Transverse colon (tissue), 4 donors: Measurements from ENCODE around the gene DDIT3. TPM values are rescaled to one million over a fixed set of nuclear protein-coding genes. Genes with fewer than 3 reads are reported as not detected.

Experiments used
- DNase-seq: peaks from one replicate; pipeline ENCODE4 v3.0.0-alpha.2; 2019
- H3K27ac ChIP-seq, 4 donors: fragments of 200-600 bp; sonication (generic); 2 replicates each; pipeline ENCODE4 v1.5.1; 2016 to 2018; ENCODE audit warnings: inconsistent platforms in 4 of 4
- H3K27me3 ChIP-seq: fragments of 200-600 bp; sonication (generic); 2 replicates; pipeline ENCODE4 v1.5.1; 2017; ENCODE audit warnings: inconsistent platforms
- H3K36me3 ChIP-seq, 4 donors: fragments of 200-600 bp; sonication (generic); 2 replicates each; pipeline ENCODE4 v1.5.1; 2017 to 2019; ENCODE audit warnings: inconsistent platforms in 4 of 4
- H3K4me1 ChIP-seq, 4 donors: fragments of 200-600 bp; sonication (generic); 2 replicates each; pipeline ENCODE4 v1.5.1; 2017 to 2020; ENCODE audit warnings: inconsistent platforms in 4 of 4
- H3K4me3 ChIP-seq, 4 donors: fragments of 200-600 bp; sonication (generic); 1 replicate in 1 of 4; 2 replicates in 3 of 4; pipeline versions ENCODE4 v1.5.1 to v1.6.1; 2017 to 2019; ENCODE audit warnings: inconsistent platforms in 4 of 4
- H3K9me3 ChIP-seq, 2 donors: fragments of 200-600 bp; sonication (generic); 2 replicates each; pipeline ENCODE4 v1.5.1; 2017 to 2019; ENCODE audit warnings: inconsistent platforms in 2 of 2
- CTCF ChIP-seq, 5 experiments: fragments of 200-600 bp in 3 of 5; fragments of 450-650 bp in 2 of 5; sonication (generic) in 3 of 5; IDR thresholded peaks; 1 replicate in 2 of 5; 2 replicates in 3 of 5; pipeline ENCODE4 v1.5.1; 2016 to 2017; ENCODE audit warnings: antibody characterized with exemption in 5 of 5, inconsistent platforms in 3 of 5, mild to moderate bottlenecking in 2 of 5, moderate library complexity in 1 of 5
- EP300 ChIP-seq: sonication (generic); formaldehyde crosslinking; IDR thresholded peaks from one replicate; pipeline ENCODE4 v1.6.1; 2017; ENCODE audit warnings: antibody characterized with exemption, low read depth
- POLR2A ChIP-seq: fragments of 450-650 bp; IDR thresholded peaks from one replicate; pipeline ENCODE4 v1.6.1; 2016; ENCODE audit warnings: antibody characterized with exemption, mild to moderate bottlenecking, moderate library complexity
- POLR2AphosphoS5 ChIP-seq, 3 donors: sonication (generic); formaldehyde crosslinking; IDR thresholded peaks; one replicate each; pipeline ENCODE4 v1.6.1; 2016; ENCODE audit warnings: antibody characterized with exemption in 3 of 3
- WGBS, 2 donors: methylation state at CpG; one replicate each; pipeline ENCODE4 v1.1.5; 2018; ENCODE audit warnings: low coverage in 1 of 2; 5-methylcytosine and 5-hydroxymethylcytosine counted together
- in situ Hi-C, 4 donors: fragments of 200-750 bp; cut with MboI; loops; one replicate each; pipeline versions ENCODE4 v1.15.0 to v1.15.1; 2017; ENCODE audit warnings: low sequenced_read_pairs in 3 of 4, low pct_ligation_motif_present in 1 of 4, low pct_unique_long_range_greater_than_20kb in 1 of 4
- intact Hi-C: fragments of 100-400 bp; cut with DNase I; formaldehyde crosslinking; loops from one replicate; pipeline ENCODE4 v1.15.1; 2023; ENCODE audit warnings: low total_unique reads
- total RNA-seq, 4 donors: library from RNA; depleted of rRNA; stranded (reverse); fragments of >200 nt; gene quantifications; one replicate each; pipeline ENCODE4 v1.1.0, GENCODE V29; 2016

The DDIT3 gene
- total RNA-seq, 4 donors from 2014 or later, result 27.6 to 338 (median 67.6) TPM

- intact Hi-C loops, result no loop called here
- 50 to 76% methylated on average over 1 to 5 of the region's 5 CpGs for WGBS, 2 donors
- TF ChIP-seq EP300 (no peak), POLR2A (no peak), POLR2AphosphoS5 (IDR thresholded peaks at IDR 0.05) (no peak), CTCF (IDR thresholded peaks at IDR 0.05) (no peak)
- no peak overlapping the region for H3K4me3 ChIP-seq
- peaks cover 13 to 29% (median 23%) of the 10 kb centered on the region in 4 donors for H3K4me1 ChIP-seq
- peaks cover 0 to 52% (median 19%) of the 10 kb centered on the region in 4 donors for H3K36me3 ChIP-seq
- no peak for DNase-seq
- no peaks in the 10 kb centered on the region for H3K9me3 ChIP-seq
- H3K27me3 ChIP-seq, result no peaks in the 10 kb centered on the region
- no peak overlapping the region for H3K27ac ChIP-seq
- in situ Hi-C loops, result no loop called here
These were observed 6.9 kb upstream of the DDIT3 start for GRCh38 chr12:57527184-57527583.

GRCh38 chr12:57526477-57527126, 6.3 kb upstream of the DDIT3 start:
- H3K36me3 ChIP-seq, result peaks cover 0 to 46% (median 16%) of the 10 kb centered on the region in 4 donors
- in situ Hi-C loops, result no loop called here

GRCh38 chr12:57525615-57526383, 5.5 kb upstream of the DDIT3 start:
- no peak for TF ChIP-seq CTCF (IDR thresholded peaks at IDR 0.05)
- TF ChIP-seq POLR2A, result no peak
- no peak for TF ChIP-seq POLR2AphosphoS5 (IDR thresholded peaks at IDR 0.05)
- TF ChIP-seq EP300, result no peak
- in situ Hi-C loops, result no loop called here

More at GRCh38 chr12:57526477-57527126, 6.3 kb upstream of the DDIT3 start:
- intact Hi-C loops, result no loop called here
- Histone ChIP-seq H3K4me1 (peaks cover 14 to 34% (median 28%) of the 10 kb centered on the region in 4 donors), H3K9me3 (no peaks in the 10 kb centered on the region), H3K4me3 (no peak overlapping the region), H3K27me3 (no peaks in the 10 kb centered on the region), H3K27ac (no peak overlapping the region)
- no peak for TF ChIP-seq CTCF (IDR thresholded peaks at IDR 0.05)
- no peak for TF ChIP-seq POLR2A
- TF ChIP-seq POLR2AphosphoS5 (IDR thresholded peaks at IDR 0.05), result no peak
- TF ChIP-seq EP300, result no peak
- no peak for DNase-seq
- WGBS, 2 donors, result 78 to 83% methylated on average over 2 to 4 of the region's 4 CpGs

GRCh38 chr12:57524814-57525614, 4.7 kb upstream of the DDIT3 start:
- no peak overlapping the region for H3K4me3 ChIP-seq
- no peaks in the 10 kb centered on the region for H3K27me3 ChIP-seq
- H3K9me3 ChIP-seq, result no peaks in the 10 kb centered on the region
- WGBS, 2 donors, result 59% methylated on average over 11 of the region's 11 CpGs; no CpG with 5 or more reads in 1 of the 2 donors
- intact Hi-C loops, result no loop called here
- peaks cover 22 to 43% (median 37%) of the 10 kb centered on the region in 4 donors for H3K4me1 ChIP-seq
- H3K36me3 ChIP-seq, result peaks cover 0 to 31% (median 8%) of the 10 kb centered on the region in 4 donors
- peak overlapping the region in 2 of 4 donors; percentile 11 to 97 for H3K27ac ChIP-seq
- no peak for TF ChIP-seq EP300
- TF ChIP-seq POLR2AphosphoS5 (IDR thresholded peaks at IDR 0.05), result no peak
- TF ChIP-seq CTCF (IDR thresholded peaks at IDR 0.05), result no peak
- TF ChIP-seq POLR2A, result no peak
- peak; percentile 26 for DNase-seq
- in situ Hi-C loops, result no loop called here

More at GRCh38 chr12:57525615-57526383, 5.5 kb upstream of the DDIT3 start:
- H3K36me3 ChIP-seq, result peaks cover 0 to 39% (median 12%) of the 10 kb centered on the region in 4 donors
- intact Hi-C loops, result no loop called here
- DNase-seq, result no peak
- no peak overlapping the region for H3K4me3 ChIP-seq
- H3K27me3 ChIP-seq, result no peaks in the 10 kb centered on the region
- H3K9me3 ChIP-seq, result no peaks in the 10 kb centered on the region
- H3K4me1 ChIP-seq, result peaks cover 22 to 42% (median 36%) of the 10 kb centered on the region in 4 donors
- 86% methylated on average over 4 to 16 of the region's 16 CpGs for WGBS, 2 donors
- no peak overlapping the region for H3K27ac ChIP-seq
